NCI-H82 treated with DMSO at 0.1 percent for 48 hours (cell line): ENCODE measurements around the gene NMD3.
"Not testable (repeated sequence)": the region's sequence is repeated elsewhere in the genome, so short reads cannot be mapped to it uniquely, and the experiment has no call there.

ENCODE experiments used
- DNase-seq: peaks from one replicate; lab custom pipeline; 2025; ENCODE audit not compliant: unreplicated experiment; lab: John Stamatoyannopoulos, UW

Gene NMD3

GRCh38 chr3:161274691-161275298 lies 53.7 kb downstream of the NMD3 start:
- DNase-seq: no peak

GRCh38 chr3:161275919-161276318 lies 54.8 kb downstream of the NMD3 start:
- DNase-seq: no peak

GRCh38 chr3:161282387-161282786 lies 61.3 kb downstream of the NMD3 start:
- DNase-seq: not testable (repeated sequence)

GRCh38 chr3:161284989-161285388 lies 63.9 kb downstream of the NMD3 start:
- DNase-seq: no peak

- no peak for DNase-seq
Observed at GRCh38 chr3:161289174-161289573, 68.1 kb downstream of the NMD3 start.

GRCh38 chr3:161291191-161291901 lies 70.2 kb downstream of the NMD3 start:
- DNase-seq: no peak

- DNase-seq: no peak
Observed at GRCh38 chr3:161293381-161293780, 72.3 kb downstream of the NMD3 start.

GRCh38 chr3:161295325-161295724 lies 74.2 kb downstream of the NMD3 start:
- no peak for DNase-seq

GRCh38 chr3:161296814-161297213 lies 75.7 kb downstream of the NMD3 start:
- no peak for DNase-seq
